Retina (tissue), 1 donor: ENCODE data around the gene PPP4R3A.
"Not testable (repeated sequence)": the region's sequence is repeated elsewhere in the genome, so short reads cannot be mapped to it uniquely, and the experiment has no call there.

Experiments
- DNase-seq: peaks from one replicate; pipeline ENCODE4 v3.0.0-alpha.2; 2016

The PPP4R3A gene

GRCh38 chr14:91428931-91429330 is 81.2 kb downstream of the PPP4R3A start:
- DNase-seq: not testable (repeated sequence)

- DNase-seq: not testable (repeated sequence)
Measured at GRCh38 chr14:91425531-91425944, 84.6 kb downstream of the PPP4R3A start.

- no peak for DNase-seq
Measured at GRCh38 chr14:91424813-91425530, 85.1 kb downstream of the PPP4R3A start.

- DNase-seq: no peak
Measured at GRCh38 chr14:91420686-91421085, 89.4 kb downstream of the PPP4R3A start.

- DNase-seq: no peak
Measured at GRCh38 chr14:91419451-91419850, 90.7 kb downstream of the PPP4R3A start.

- no peak for DNase-seq
Measured at GRCh38 chr14:91419044-91419397, 91.1 kb downstream of the PPP4R3A start.

- peak; percentile 93 for DNase-seq
Measured at GRCh38 chr14:91418387-91419043, 91.6 kb downstream of the PPP4R3A start.

GRCh38 chr14:91417983-91418386 is 92.1 kb downstream of the PPP4R3A start:
- no peak for DNase-seq

GRCh38 chr14:91417120-91417982 is 92.8 kb downstream of the PPP4R3A start, which contains the start of gene CCDC88C:
Gene CCDC88C, minus strand, starts transcription at chr14:91417820. Its CDS starts 130 bp downstream, at chr14:91417690.
- peak; percentile 81 for DNase-seq

GRCh38 chr14:91416744-91417119 is 93.4 kb downstream of the PPP4R3A start:
- no peak for DNase-seq

- no peak for DNase-seq
Measured at GRCh38 chr14:91415794-91416743, 94.0 kb downstream of the PPP4R3A start.

GRCh38 chr14:91414475-91414833 is 95.7 kb downstream of the PPP4R3A start:
- DNase-seq: no peak

GRCh38 chr14:91413547-91414474 is 96.3 kb downstream of the PPP4R3A start:
- DNase-seq: no peak

- DNase-seq: no peak
Measured at GRCh38 chr14:91412939-91413338, 97.2 kb downstream of the PPP4R3A start.

GRCh38 chr14:91410771-91411536 is 99.2 kb downstream of the PPP4R3A start:
- no peak for DNase-seq

- DNase-seq: peak; percentile 25
Measured at GRCh38 chr14:91409928-91410718, 100.0 kb downstream of the PPP4R3A start.

GRCh38 chr14:91409240-91409639 is 100.9 kb downstream of the PPP4R3A start:
- DNase-seq: not testable (repeated sequence)
